HepG2 (cell line): ENCODE measurements around the gene PXMP4. TPM values are rescaled to one million over a fixed set of nuclear protein-coding genes. Genes with fewer than 3 reads are reported as not detected.

Source experiments
- ARNTL ChIP-seq: sonication (generic); formaldehyde crosslinking; IDR thresholded peaks from 2 replicates; pipeline ENCODE4 v1.4.0; 2020; ENCODE audit warnings: mild to moderate bottlenecking, missing genetic modification reagents
- DNMT3B ChIP-seq: conservative IDR thresholded peaks from 2 replicates; pipeline ENCODE4 v1.6.1; 2016; ENCODE audit warnings: missing biosample characterization, control low read depth
- GZF1 ChIP-seq: sonication (generic); formaldehyde crosslinking; IDR thresholded peaks from 2 replicates; pipeline ENCODE4 v1.5.1; 2020; ENCODE audit warnings: mild to moderate bottlenecking, missing genetic modification reagents
- HNRNPL ChIP-seq: fragments of 200-400 bp; formaldehyde crosslinking; IDR thresholded peaks from 2 replicates; pipeline ENCODE4 v1.6.1; 2017; ENCODE audit warnings: mild to moderate bottlenecking, low read depth, low read length
- JARID2 ChIP-seq: sonication (generic); formaldehyde crosslinking; IDR thresholded peaks from 2 replicates; pipeline ENCODE4 v1.8.1; 2023; ENCODE audit warnings: missing genetic modification reagents, inconsistent platforms; ENCODE audit not compliant: insufficient replicate concordance
- LRRFIP1 ChIP-seq: sonication (generic); formaldehyde crosslinking; conservative IDR thresholded peaks from 2 replicates; pipeline ENCODE4 v1.4.0; 2020; ENCODE audit warnings: missing genetic modification reagents
- PHF8 ChIP-seq: sonication (generic); formaldehyde crosslinking; IDR thresholded peaks from 2 replicates; pipeline ENCODE4 v1.5.0; 2020; ENCODE audit warnings: missing genetic modification reagents
- POGZ ChIP-seq: sonication (generic); formaldehyde crosslinking; IDR thresholded peaks from 2 replicates; pipeline ENCODE4 v1.4.0; 2020; ENCODE audit warnings: mild to moderate bottlenecking, missing genetic modification reagents
- SOX13 ChIP-seq, 3 experiments: fragments of 450-650 bp in 1 of 3; sonication (generic) in 1 of 3; formaldehyde crosslinking in 1 of 3; IDR thresholded peaks in 2 of 3; conservative IDR thresholded peaks in 1 of 3; 2 replicates each; pipeline versions ENCODE4 v1.5.0 to v1.6.1; 2016 to 2020; ENCODE audit warnings: antibody characterized with exemption in 1 of 3, mild to moderate bottlenecking in 1 of 3, missing compliant biosample characterization in 1 of 3, missing genetic modification reagents in 1 of 3, moderate library complexity in 1 of 3
- SP4 ChIP-seq: sonication (generic); formaldehyde crosslinking; IDR thresholded peaks from 2 replicates; pipeline ENCODE4 v1.8.1; 2023; ENCODE audit warnings: mild to moderate bottlenecking, missing genetic modification reagents
- ZMYM3 ChIP-seq: sonication (generic); formaldehyde crosslinking; IDR thresholded peaks from 2 replicates; pipeline ENCODE4 v1.5.1; 2020; ENCODE audit warnings: mild to moderate bottlenecking, missing genetic modification reagents
- ZNF143 ChIP-seq: sonication (generic); formaldehyde crosslinking; IDR thresholded peaks from 2 replicates; pipeline ENCODE4 v1.4.0; 2020; ENCODE audit warnings: missing genetic modification reagents
- ZNF274 ChIP-seq: sonication (generic); formaldehyde crosslinking; IDR thresholded peaks from 2 replicates; pipeline ENCODE4 v1.5.1; 2020; ENCODE audit warnings: mild to moderate bottlenecking, missing genetic modification reagents
- ZNF350 ChIP-seq: sonication (generic); formaldehyde crosslinking; IDR thresholded peaks from 2 replicates; pipeline ENCODE4 v1.4.0; 2020; ENCODE audit warnings: mild to moderate bottlenecking, low read depth, missing genetic modification reagents, borderline replicate concordance
- ZNF746 ChIP-seq: sonication (generic); formaldehyde crosslinking; IDR thresholded peaks from 2 replicates; pipeline ENCODE4 v1.8.0; 2022; ENCODE audit warnings: mild to moderate bottlenecking, missing genetic modification reagents
- ZNF761 ChIP-seq: sonication (generic); formaldehyde crosslinking; conservative IDR thresholded peaks from 2 replicates; pipeline ENCODE4 v1.4.0; 2020; ENCODE audit warnings: mild to moderate bottlenecking, missing genetic modification reagents
- ZSCAN25 ChIP-seq: sonication (generic); formaldehyde crosslinking; IDR thresholded peaks from 2 replicates; pipeline ENCODE4 v1.8.0; 2022; ENCODE audit warnings: mild to moderate bottlenecking, missing genetic modification reagents
- polyA plus RNA-seq, 8 experiments: library from polyadenylated mRNA; depleted of rRNA in 3 of 8; stranded (reverse) in 7 of 8; unstranded in 1 of 8; fragments of >200 nt; fragmentation: Illumina TruSeq in 4 of 8; extraction: Trizol in 4 of 8; gene quantifications; 2 replicates each; pipeline versions ENCODE4 v1.2.1 to v1.2.3, GENCODE V29; 2011 to 2016; ENCODE audit warnings: low read depth in 4 of 8, missing spikeins in 1 of 8, mixed read lengths in 1 of 8; ENCODE audit not compliant: insufficient read depth in 1 of 8
- total RNA-seq, 5 experiments: library from RNA; depleted of rRNA; stranded (reverse); fragments of >200 nt; fragmentation: Illumina TruSeq; extraction: Trizol; gene quantifications; 2 replicates each; pipeline ENCODE4 v1.2.3, GENCODE V29; 2016; ENCODE audit warnings: low read depth in 1 of 5
- TF ChIP-seq, protein P1 (sequence below): sonication (generic); formaldehyde crosslinking; IDR thresholded peaks from 2 replicates; pipeline ENCODE4 v1.5.1; 2020; ENCODE audit warnings: missing genetic modification reagents, mild to moderate bottlenecking, borderline replicate concordance
- TF ChIP-seq, protein P2 (sequence below): sonication (generic); formaldehyde crosslinking; IDR thresholded peaks from 2 replicates; pipeline ENCODE4 v1.5.0; 2020; ENCODE audit warnings: mild to moderate bottlenecking, missing genetic modification reagents

Gene PXMP4
- total and polyA plus RNA-seq, 2 of the 13 experiments (the other 11 are each of a cell fraction or from before 2014, with no cell fraction given), result not detected

DNA sequence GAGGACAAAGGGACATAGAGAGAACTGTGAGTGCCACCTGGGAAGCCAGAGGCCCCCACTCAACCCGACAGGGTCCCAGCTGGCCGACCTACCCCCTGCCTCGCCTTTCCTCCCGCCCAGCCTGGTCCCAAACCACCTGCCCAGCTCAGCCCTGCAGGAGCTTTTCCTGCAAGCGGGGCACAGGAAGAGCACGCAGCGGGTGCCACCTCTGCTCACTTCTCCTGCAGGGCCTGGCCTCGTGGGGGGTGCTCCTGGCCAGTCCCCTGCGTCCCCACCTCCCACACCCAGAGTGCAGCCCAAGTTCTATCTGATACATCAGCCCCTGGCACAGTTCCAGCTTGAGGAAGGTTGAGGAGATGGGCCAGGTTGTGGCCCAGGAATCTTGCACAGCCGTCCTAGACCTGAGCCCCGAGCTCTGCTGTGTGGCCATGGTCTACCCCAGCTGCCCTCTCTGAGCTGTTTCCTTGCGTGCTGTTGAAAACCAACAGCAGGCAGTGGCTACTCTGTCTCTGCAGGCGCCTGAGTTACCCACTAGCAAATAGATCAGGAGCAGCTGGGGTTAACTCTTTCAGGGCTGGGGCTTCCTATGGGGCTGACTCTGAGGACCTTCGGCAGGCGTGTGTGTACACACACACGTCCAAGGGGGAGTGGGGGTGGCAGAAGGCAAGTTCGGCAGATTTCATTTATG lies 47.5 kb downstream of the PXMP4 start (continued):
- TF ChIP-seq, protein P1, sequence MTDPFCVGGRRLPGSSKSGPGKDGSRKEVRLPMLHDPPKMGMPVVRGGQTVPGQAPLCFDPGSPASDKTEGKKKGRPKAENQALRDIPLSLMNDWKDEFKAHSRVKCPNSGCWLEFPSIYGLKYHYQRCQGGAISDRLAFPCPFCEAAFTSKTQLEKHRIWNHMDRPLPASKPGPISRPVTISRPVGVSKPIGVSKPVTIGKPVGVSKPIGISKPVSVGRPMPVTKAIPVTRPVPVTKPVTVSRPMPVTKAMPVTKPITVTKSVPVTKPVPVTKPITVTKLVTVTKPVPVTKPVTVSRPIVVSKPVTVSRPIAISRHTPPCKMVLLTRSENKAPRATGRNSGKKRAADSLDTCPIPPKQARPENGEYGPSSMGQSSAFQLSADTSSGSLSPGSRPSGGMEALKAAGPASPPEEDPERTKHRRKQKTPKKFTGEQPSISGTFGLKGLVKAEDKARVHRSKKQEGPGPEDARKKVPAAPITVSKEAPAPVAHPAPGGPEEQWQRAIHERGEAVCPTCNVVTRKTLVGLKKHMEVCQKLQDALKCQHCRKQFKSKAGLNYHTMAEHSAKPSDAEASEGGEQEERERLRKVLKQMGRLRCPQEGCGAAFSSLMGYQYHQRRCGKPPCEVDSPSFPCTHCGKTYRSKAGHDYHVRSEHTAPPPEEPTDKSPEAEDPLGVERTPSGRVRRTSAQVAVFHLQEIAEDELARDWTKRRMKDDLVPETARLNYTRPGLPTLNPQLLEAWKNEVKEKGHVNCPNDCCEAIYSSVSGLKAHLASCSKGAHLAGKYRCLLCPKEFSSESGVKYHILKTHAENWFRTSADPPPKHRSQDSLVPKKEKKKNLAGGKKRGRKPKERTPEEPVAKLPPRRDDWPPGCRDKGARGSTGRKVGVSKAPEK, result peak; percentile 16; the same call in 1 of the 2 replicates
- TF ChIP-seq GZF1 (no peak), ZNF761 (CRISPR knock-in tag) (0 out of 2 replicates have a peak, but pooled peaks have one; percentile 26), SOX13 (IDR thresholded peaks at IDR 0.05) (no peak), SOX13 (CRISPR knock-in tag; conservative IDR thresholded peaks at IDR 0.05 in 1 of 2, IDR thresholded peaks at IDR 0.05 in 1 of 2) (peak in 1 of 2 experiments; percentile 7; a peak in 1 of 4 replicates), ZNF274 (peak; percentile 64; the same call in 1 of the 2 replicates), ZSCAN25 (CRISPR knock-in tag) (0 out of 2 replicates have a peak, but pooled peaks have one; percentile 15), ARNTL (CRISPR knock-in tag) (peak; percentile 53; the same call in 1 of the 2 replicates), ZNF350 (peak; percentile 59; the same call in 1 of the 2 replicates), ZMYM3 (CRISPR knock-in tag) (peak; percentile 96), POGZ (CRISPR knock-in tag) (0 out of 2 replicates have a peak, but pooled peaks have one; percentile 19), LRRFIP1 (CRISPR knock-in tag) (no peak), SP4 (0 out of 2 replicates have a peak, but pooled peaks have one; percentile 48), ZNF143 (CRISPR knock-in tag) (peak; percentile 2; the same call in 1 of the 2 replicates), JARID2 (no peak), DNMT3B (CRISPR knock-in tag) (0 out of 2 replicates have a peak, but pooled peaks have one; percentile 38), ZNF746 (CRISPR knock-in tag) (0 out of 2 replicates have a peak, but pooled peaks have one; percentile 21), PHF8 (no peak; the same call in 1 of the 2 replicates), HNRNPL (no peak)
- TF ChIP-seq, protein P2, sequence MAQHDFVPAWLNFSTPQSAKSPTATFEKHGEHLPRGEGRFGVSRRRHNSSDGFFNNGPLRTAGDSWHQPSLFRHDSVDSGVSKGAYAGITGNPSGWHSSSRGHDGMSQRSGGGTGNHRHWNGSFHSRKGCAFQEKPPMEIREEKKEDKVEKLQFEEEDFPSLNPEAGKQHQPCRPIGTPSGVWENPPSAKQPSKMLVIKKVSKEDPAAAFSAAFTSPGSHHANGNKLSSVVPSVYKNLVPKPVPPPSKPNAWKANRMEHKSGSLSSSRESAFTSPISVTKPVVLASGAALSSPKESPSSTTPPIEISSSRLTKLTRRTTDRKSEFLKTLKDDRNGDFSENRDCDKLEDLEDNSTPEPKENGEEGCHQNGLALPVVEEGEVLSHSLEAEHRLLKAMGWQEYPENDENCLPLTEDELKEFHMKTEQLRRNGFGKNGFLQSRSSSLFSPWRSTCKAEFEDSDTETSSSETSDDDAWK (CRISPR knock-in tag), result no peak
